Activated gamma-delta T cell (primary cell): ENCODE data around the gene ART4.

ENCODE experiments used
- DNase-seq: peaks from one replicate; lab custom pipeline; 2025; lab: John Stamatoyannopoulos, UW

ART4 gene

DNA sequence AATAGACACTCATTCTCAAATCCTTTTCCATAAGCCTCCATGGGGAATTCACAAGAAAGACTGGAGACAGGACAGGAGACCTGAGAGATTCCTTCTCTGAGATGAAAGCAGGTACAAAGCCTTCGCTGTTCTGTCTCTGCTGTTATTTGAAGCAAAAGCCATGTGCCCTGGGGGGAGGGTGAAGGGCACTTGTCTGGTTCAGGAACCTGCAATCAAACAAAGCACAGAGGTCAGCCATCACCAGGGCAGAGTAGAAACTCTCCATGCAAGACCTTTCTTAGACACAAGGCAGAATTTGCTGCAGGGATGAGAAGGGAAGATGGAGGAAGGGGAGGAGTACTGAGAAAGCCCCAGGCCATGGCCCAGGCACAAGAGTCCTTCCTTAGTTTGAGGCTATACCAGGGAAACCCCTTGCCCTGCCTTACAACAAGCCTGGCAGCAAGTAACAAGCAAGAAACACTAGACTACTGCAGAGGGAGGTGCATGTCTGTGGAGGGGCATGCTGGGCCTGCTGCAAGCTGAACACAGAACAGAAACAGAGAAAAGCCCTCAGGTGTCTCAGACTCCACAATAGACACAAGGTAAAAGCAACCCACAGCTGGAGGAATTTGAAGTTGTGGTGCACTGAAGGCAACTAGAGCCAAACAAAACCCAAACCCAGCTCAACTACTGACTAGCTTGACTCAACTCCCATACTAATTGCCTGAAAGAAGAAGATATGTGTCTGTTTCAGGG, 7.8 kb upstream of the ART4 start:
- no peak for DNase-seq

- no peak for DNase-seq
Measured at GRCh38 chr12:14849661-14850060, 6.3 kb upstream of the ART4 start.

- DNase-seq, result no peak
Measured at GRCh38 chr12:14846876-14847580, 3.7 kb upstream of the ART4 start.

- no peak for DNase-seq
Measured at GRCh38 chr12:14846042-14846587, 2.8 kb upstream of the ART4 start.

DNA sequence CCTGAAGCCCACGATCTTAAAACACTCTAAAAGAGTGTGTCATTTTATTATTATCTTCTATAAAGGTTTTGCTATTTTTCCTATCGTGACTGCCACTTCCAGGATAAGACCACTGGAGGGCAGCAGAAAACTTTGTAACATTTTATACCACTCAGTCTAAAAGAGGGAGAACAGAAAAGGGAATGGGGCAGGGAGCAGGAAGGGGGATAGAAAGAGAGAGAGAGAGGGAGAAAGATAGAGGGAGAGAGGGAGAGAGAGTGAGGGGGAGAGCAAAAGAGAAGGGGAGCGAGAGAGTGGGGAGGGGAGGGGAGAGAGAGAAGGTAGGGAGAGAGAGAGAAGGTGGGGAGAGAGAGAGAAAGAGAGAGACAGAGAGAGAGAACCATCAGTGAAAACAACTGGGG, 2.0 kb upstream of the ART4 start:
- no peak for DNase-seq

DNA sequence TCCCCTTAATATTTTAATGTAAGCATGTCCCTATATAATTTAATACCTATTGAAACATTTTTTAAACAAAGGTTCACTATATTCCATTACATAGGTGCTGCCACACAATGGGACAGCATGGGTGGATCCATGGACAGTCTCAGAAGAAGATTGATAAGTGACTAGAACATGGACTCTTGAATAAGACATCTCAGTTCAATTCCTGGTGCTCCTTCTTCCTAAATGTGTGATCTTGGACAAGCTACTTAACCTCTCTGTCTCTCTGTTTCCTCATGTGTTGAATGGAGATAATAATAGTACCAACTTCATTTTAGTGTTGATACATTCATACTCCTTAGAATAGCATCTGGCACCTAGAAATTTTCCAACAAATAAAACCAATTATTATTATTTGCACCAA, 1.1 kb upstream of the ART4 start:
- DNase-seq, result no peak

- no peak for DNase-seq
Measured at GRCh38 chr12:14842315-14842714, 1.0 kb downstream of the ART4 start.

DNA sequence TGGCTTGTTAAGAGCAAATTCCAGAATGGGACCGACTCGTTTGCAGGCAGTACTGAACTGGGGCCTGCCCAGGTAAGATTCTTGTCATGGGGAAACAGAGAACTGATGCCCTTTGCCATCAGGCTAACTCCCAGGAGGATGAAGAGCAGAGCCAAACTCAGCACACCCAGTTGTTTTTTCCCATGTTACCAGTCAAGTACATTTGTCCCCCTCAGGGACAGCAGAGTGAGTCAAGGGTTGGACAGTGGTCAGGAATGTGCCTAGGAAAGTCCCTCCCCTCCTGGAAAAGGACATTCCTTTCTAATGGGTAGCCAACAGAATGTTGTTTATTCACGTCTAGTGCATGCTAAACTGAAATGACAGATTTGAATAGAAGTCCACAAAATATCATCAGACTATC, 1.6 kb downstream of the ART4 start:
- DNase-seq, result no peak

DNA sequence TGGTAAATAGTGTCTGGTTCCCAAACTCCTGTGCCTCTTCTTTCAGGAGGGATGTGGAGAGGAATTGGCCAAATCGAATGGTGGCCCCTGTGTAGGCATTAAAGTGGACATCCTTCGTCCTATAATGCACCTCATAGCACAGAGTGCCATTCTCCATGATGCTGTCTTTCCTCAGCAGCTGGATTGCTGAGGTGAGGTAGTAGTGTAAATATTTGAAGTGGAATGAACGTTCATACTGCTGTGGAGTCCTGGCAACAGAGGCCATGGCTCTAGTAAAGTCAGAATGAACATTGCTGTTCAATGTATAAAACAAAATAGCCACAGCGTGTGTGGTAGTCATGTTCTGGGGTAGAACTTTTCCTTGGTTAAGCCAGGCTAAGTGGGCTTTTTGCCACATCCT, 2.7 kb downstream of the ART4 start:
- DNase-seq, result no peak

DNA sequence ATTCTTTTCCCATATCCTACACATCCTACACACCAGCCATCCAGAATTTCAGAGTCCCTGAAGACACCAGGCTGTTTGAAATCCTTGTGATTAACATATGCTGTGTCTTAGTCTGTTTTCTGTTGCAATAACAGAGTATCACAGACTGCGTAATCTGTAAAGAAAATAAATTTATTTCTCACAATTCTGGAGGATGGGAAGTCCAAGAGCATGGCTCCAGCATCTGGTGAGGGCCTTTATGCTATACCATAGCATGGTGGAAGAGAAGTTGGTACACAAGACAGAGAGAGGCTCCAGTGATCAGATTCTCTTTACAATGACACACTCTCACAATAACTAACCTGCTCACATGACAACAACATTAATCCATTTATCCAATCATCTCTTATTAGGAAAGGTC, 4.1 kb downstream of the ART4 start:
- DNase-seq, result no peak

GRCh38 chr12:14836336-14837210, 6.8 kb downstream of the ART4 start:
- DNase-seq, result no peak

DNA sequence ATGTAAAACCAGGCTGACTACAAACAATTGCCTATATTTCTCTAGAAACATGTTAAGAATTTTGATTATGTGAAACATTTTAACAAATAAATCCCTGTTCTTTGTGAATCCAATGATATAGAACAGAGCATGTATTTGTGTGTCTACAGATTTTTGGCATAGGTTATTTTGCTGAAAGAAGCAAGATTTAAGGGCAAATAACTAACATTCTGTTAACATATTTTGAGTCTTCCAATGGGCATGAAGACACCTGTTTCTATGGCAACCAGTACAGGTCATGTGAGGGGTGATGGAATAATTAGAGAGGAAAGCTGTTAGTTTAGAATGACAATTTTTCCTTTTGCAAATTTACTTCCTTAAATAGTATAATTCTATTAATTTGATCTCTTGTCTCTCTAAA, 8.8 kb downstream of the ART4 start:
- DNase-seq, result no peak

DNA sequence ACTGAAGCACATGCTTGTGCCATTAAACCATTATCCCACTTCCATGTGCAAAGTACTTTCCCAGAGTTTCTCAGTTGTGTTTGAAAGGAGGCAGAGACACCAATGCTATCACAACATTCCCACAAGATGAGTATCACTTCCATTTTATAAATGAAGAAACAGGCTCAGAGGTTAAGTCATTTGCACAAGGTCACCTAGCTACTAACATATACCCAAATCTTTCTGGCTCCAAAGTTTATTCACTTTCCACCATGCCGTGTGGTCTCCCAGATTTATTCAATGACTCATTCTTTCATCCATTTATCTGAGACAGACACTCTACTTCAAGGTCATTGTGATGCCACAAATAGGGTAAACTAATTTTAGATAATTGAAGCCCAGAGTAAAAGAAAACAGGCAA, 9.4 kb downstream of the ART4 start:
- no peak for DNase-seq

DNA sequence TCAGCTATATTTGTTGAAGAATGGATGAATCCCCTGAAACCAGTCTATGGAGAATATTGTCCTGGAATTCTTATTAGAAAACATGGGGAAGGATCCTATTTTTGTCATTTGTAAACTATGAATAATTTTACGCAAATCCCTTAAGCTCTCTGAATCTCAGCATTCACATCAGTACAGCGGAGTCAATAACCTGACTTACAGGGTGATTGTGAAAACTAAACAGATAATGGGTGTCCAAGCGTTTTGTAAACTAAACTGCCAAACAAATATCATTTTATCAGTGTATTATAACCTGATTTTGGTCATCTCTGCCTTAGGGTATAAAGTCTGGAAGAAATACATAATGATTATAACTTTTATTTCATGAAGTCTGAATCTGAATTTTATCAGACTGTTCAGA, 10.0 kb downstream of the ART4 start:
- DNase-seq, result no peak

DNA sequence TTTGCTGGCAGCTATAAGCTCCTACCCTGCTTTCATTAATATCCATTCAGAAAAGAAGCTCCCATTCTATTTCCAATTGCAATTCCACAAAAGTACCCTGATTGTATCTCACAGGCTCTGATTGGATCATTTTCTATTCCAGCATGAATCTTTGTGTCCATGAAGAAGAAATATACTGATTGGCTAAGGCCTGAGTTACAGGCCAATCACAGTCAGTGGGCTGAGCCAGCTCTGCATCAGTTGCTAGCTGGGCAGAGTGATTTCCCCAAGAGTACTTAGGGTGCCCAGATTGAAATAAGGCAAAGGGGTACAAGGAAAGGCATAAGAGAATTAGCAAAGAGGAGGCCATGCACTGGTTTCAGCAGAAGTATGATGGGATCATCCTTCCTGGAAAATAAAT, 14.4 kb downstream of the ART4 start:
- DNase-seq, result no peak

- no peak for DNase-seq
Measured at GRCh38 chr12:14827043-14827442, 16.3 kb downstream of the ART4 start.

DNA sequence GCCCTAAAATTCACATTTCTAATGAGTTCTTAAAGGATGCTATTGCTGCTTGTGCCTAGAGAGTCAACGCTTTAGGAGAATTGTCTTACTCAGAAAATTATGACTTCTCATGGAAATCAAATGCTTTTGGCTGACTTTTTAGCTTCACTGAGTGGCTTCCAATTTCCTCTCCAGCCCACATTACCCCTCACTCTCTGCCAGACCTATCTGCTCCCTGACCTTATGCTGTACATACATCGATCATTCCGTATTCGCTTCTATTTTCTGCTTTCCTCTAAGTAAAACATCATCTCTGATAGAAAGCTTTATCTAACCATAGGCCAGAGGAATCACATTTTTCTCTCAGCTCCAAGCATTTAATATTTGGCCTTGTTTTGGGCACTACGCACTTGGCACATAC, 16.8 kb downstream of the ART4 start:
- DNase-seq, result no peak

DNA sequence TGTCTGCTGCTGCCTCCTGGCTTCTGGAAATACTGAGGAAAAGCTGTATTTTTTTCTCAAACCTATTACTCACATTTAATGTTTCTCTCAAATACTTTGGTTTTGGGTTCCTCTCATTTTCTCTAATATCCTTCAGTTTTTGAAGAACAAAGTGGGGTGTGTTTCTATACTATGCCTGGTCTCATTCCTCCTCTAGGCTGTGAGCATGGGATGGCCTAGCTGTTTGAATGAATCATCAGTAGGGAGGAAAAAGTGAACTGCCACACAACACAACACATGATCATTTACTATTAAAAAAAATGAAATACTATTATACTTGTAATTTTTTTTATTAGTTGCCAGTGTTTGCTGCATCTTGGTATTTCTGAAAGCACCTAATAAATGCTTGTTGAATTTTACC, 18.1 kb downstream of the ART4 start:
- no peak for DNase-seq

- no peak for DNase-seq
Measured at GRCh38 chr12:14824012-14824634, 19.2 kb downstream of the ART4 start.

DNA sequence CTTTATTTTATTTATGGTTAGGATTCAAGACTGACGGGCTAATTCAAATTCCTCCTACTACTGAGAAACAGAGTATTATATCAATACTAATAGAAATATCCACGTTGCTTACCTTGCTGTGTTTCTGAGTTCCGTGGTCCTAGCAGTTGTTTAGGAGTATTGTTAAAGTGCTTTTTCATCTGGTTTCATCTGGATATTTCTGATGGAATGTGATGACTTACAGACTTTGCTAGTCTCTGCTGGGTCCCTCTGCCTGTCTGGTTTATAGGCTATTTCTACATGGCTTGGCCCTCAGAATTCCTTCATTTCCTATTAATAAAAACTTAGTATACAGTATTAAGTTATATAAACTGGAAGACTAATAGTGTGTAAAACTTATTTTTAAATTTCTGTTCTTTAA, 29.3 kb downstream of the ART4 start, which contains the start of gene SMCO3:
SMCO3 (minus strand) TSS at position 169 of the 400 bp plus-strand sequence. CDS start 7,502 bp downstream, outside the sequence.
- DNase-seq, result no peak

- DNase-seq, result no peak
Measured at GRCh38 chr12:14811486-14811885, 31.8 kb downstream of the ART4 start.

- DNase-seq, result no peak
Measured at GRCh38 chr12:14810953-14811483, 32.3 kb downstream of the ART4 start.
